GM23248 (cell line): ENCODE measurements around the gene DENND11. TPM values are rescaled to one million over a fixed set of nuclear protein-coding genes. Genes with fewer than 3 reads are reported as not detected.

Experiments
- DNase-seq: peaks from one replicate; pipeline ENCODE4 v3.0.0-alpha.2; 2015
- H2AFZ ChIP-seq: fragments of 200-600 bp; sonication (generic); 2 replicates; pipeline ENCODE4 v1.6.1; 2016; ENCODE audit warnings: antibody characterized with exemption
- H3F3A ChIP-seq: fragments of 200-600 bp; sonication (generic); 2 replicates; pipeline ENCODE4 v1.6.1; 2016; ENCODE audit warnings: mild to moderate bottlenecking, antibody characterized with exemption, mixed run types; ENCODE audit not compliant: insufficient read depth
- H3K27ac ChIP-seq: fragments of 200-600 bp; sonication (generic); 2 replicates; pipeline ENCODE4 v1.5.1; 2016; ENCODE audit warnings: mild to moderate bottlenecking
- H3K27me3 ChIP-seq: fragments of 200-600 bp; sonication (generic); replicated peaks from 2 replicates; pipeline ENCODE4 v1.6.1; 2016; ENCODE audit warnings: mild to moderate bottlenecking; ENCODE audit not compliant: insufficient read depth
- H3K36me3 ChIP-seq: fragments of 200-600 bp; sonication (generic); 2 replicates; pipeline ENCODE4 v1.6.1; 2016; ENCODE audit warnings: low read depth, mild to moderate bottlenecking
- H3K4me1 ChIP-seq: fragments of 200-600 bp; sonication (generic); 2 replicates; pipeline ENCODE4 v1.6.1; 2016; ENCODE audit warnings: mild to moderate bottlenecking; ENCODE audit not compliant: insufficient read depth
- H3K4me2 ChIP-seq: fragments of 200-600 bp; sonication (generic); one replicate; pipeline ENCODE4 v1.6.1; 2016; ENCODE audit warnings: mild to moderate bottlenecking; ENCODE audit not compliant: unreplicated experiment
- H3K4me3 ChIP-seq: fragments of 200-600 bp; sonication (generic); 2 replicates; pipeline ENCODE4 v1.5.1; 2016; ENCODE audit warnings: mild to moderate bottlenecking
- H3K79me2 ChIP-seq: fragments of 200-600 bp; sonication (generic); 2 replicates; pipeline ENCODE4 v1.6.1; 2016; ENCODE audit warnings: mild to moderate bottlenecking; ENCODE audit not compliant: insufficient read depth
- H3K9ac ChIP-seq: fragments of 200-600 bp; sonication (generic); 2 replicates; pipeline ENCODE4 v1.6.1; 2016; ENCODE audit warnings: mild to moderate bottlenecking
- H3K9me2 ChIP-seq: fragments of 200-600 bp; sonication (generic); 2 replicates; pipeline ENCODE4 v1.6.1; 2016; ENCODE audit warnings: mixed run types, mild to moderate bottlenecking, moderate library complexity; ENCODE audit not compliant: insufficient read depth
- H3K9me3 ChIP-seq: fragments of 200-600 bp; sonication (generic); one replicate; pipeline ENCODE4 v1.6.1; 2017; ENCODE audit warnings: low read depth
- H4K20me1 ChIP-seq: fragments of 200-600 bp; sonication (generic); 2 replicates; pipeline ENCODE4 v1.6.0; 2016; ENCODE audit not compliant: insufficient read depth
- EZH2 ChIP-seq: fragments of 200-600 bp; sonication (generic); IDR thresholded peaks from 2 replicates; pipeline ENCODE4 v1.6.1; 2018; ENCODE audit warnings: antibody characterized with exemption, mild to moderate bottlenecking; ENCODE audit not compliant: insufficient read depth, poor library complexity, severe bottlenecking
- EZH2phosphoT487 ChIP-seq: fragments of 200-600 bp; sonication (generic); IDR thresholded peaks from 2 replicates; pipeline ENCODE4 v1.6.1; 2018; ENCODE audit warnings: antibody characterized with exemption, moderate library complexity, mild to moderate bottlenecking, low read depth; ENCODE audit not compliant: insufficient read depth
- WGBS, 2 experiments: methylation state at CpG; one replicate each; pipeline ENCODE4 v1.1.6; 2015 to 2017; ENCODE audit warnings: low lambda C conversion rate in 2 of 2, low coverage in 1 of 2; ENCODE audit errors: missing lambda C conversion rate in 2 of 2; 5-methylcytosine and 5-hydroxymethylcytosine counted together
- in situ Hi-C: fragments of 300-500 bp; cut with MboI; formaldehyde crosslinking; loops from 2 replicates; pipeline ENCODE4 v1.15.0; 2020
- polyA plus RNA-seq: library from polyadenylated mRNA; unstranded; fragments of >200 nt; fragmentation: Nextera tagmentation; extraction: Ambion mirVana; gene quantifications from 2 replicates; pipeline ENCODE4 v1.2.1, GENCODE V29; 2016
- total RNA-seq: library from RNA; depleted of rRNA; stranded (reverse); fragments of >200 nt; shearing (Covaris generic); gene quantifications from 2 replicates; pipeline ENCODE4 v1.2.3, GENCODE V29; 2014

The DENND11 gene
- total and polyA plus RNA-seq, 2 experiments from 2014 or later: 0.43 to 3.0 TPM

DNA sequence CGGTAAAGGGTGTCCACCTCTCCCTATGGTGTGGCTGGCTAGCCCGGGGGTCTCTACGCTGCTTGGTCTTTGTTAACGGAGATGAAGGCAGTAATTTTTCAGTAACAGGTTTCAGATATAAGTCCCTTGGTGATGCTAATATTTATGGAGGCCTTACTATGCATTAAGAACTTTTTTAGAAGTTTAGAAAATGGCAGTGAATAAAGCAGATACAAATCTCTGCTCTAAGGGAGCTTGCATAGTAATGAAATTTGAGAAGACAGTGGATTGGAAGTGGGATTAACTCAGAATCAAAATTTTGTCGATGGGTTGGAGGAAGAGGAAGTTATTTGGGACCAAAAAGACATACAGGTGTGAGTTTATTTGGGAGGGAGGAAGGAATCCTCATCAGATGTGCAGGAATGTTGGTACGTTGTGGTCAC, 36.6 kb upstream of the DENND11 start:
- H2AFZ ChIP-seq: peak overlapping the region; percentile 98
- H3K9ac ChIP-seq: peak overlapping the region; percentile 93
- H3K36me3 ChIP-seq: peaks cover 25% of the 10 kb centered on the region
- H3K9me3 ChIP-seq: no peaks in the 10 kb centered on the region
- no peak for TF ChIP-seq EZH2
- no peak for TF ChIP-seq EZH2phosphoT487
- peak overlapping the region; percentile 57 for H3K27ac ChIP-seq
- in situ Hi-C loops: no loop called here
- H3K27me3 ChIP-seq: no peaks in the 10 kb centered on the region
- no peaks in the 10 kb centered on the region for H4K20me1 ChIP-seq
- peaks cover 53% of the 10 kb centered on the region for H3K79me2 ChIP-seq
- 1 to 3% methylated on average over 6 of the region's 6 CpGs for WGBS, 2 experiments
- H3K4me1 ChIP-seq: peaks cover 14% of the 10 kb centered on the region
- peak overlapping the region; percentile 94 for H3K4me3 ChIP-seq
- peak overlapping the region; percentile 88 for H3K4me2 ChIP-seq
- no peak for DNase-seq
- H3K9me2 ChIP-seq: no peaks in the 10 kb centered on the region
- peaks cover 3% of the 10 kb centered on the region; the same call in 1 of the 2 replicates for H3F3A ChIP-seq

DNA sequence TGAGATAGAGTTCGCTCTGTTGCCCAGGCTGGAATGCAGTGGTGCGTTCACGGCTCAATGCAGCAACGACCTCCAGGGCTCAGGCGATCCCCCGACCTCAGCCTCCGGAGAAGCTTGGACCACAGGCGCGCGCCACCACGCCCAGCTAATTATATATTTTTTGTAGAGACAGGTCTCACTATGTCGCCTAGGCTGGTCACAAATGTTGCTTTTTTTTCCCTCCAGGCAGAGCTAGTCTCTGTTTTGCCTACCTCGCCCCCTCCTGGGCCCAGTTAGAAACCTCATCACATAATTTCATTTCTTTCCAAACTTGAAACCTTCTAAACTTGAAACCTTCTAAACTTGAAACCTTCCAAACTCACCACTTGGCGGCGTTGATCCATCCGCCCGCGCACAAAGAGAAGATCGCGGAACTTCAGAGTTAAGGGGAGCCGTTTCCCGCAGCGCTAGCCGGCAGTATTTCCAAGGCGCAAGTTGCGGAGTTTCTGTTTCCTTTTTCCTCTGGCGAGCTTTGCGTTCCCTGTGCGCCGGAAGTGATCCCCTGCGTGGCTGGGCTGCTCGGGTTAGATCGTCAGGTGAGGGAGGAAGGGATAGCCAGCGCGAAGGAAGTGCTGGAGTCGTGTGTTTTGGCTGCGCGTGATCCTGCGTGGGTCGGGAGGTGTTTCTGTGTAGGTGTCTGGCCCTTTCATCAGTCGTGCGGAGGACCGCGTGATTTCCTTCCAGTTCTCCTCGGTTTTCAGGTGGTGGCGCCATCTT, 36.0 kb upstream of the DENND11 start, which contains the start of gene SSBP1:
SSBP1 (plus strand) TSS at position 523 of the 756 bp plus-strand sequence. CDS start 809 bp downstream, outside the sequence.
- peak; percentile 98 for DNase-seq
- TF ChIP-seq EZH2 (no peak), EZH2phosphoT487 (no peak)
- no peaks in the 10 kb centered on the region for H3K9me3 ChIP-seq
- H3K4me3 ChIP-seq: peak within 1 kb of the TSS; percentile 94
- H3K27ac ChIP-seq: peak within 1 kb of the TSS; percentile 79
- peak within 1 kb of the TSS; percentile 89 for H3K4me2 ChIP-seq
- H3F3A ChIP-seq: peaks cover 3% of the 10 kb centered on the region; the same call in 1 of the 2 replicates
- H2AFZ ChIP-seq: peak within 1 kb of the TSS; percentile 98
- H3K9ac ChIP-seq: peak within 1 kb of the TSS; percentile 93
- 1% methylated on average over 46 of the region's 46 CpGs for WGBS, 2 experiments
- in situ Hi-C loops: no loop called here
- H3K9me2 ChIP-seq: no peaks in the 10 kb centered on the region
- H3K36me3 ChIP-seq: peaks cover 19% of the 10 kb centered on the region
- no peaks in the 10 kb centered on the region for H3K27me3 ChIP-seq
- peaks cover 49% of the 10 kb centered on the region for H3K79me2 ChIP-seq
- H3K4me1 ChIP-seq: peaks cover 14% of the 10 kb centered on the region
- H4K20me1 ChIP-seq: no peaks in the 10 kb centered on the region

DNA sequence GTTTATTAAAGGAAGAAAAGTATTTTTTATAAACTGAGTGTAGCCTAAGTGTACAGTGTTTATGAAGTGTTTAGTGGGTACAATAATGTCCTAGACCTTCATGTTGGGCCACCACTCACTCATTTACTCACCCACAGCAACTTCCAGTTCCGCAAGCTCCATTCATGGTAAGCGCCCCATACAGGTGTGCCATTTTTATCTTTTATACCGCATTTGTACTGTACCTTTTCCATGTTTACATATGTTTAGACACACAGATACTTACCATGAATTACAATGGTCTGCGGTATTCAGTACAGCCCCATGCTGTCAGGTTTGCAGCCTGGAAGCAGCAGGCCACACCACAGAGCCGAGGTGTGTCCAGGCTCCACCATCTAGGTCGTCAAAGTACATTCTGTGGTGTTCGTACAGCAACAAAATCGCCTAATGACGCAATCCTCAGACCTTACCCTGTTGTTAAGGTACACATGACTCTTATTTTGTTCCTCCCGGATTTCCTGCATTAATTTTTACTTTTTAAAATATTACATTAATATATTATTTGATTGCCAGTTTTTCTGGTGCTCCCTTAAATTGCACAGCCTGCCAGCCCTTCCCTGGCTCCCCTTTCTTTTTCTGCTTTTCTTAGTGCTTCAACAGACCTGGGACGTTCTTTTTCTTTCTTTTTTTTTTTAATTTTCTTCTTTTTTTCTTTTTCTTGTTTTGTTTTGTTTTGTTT, 35.3 kb upstream of the DENND11 start:
- DNase-seq: peak; percentile 16
- H3K9me2 ChIP-seq: no peaks in the 10 kb centered on the region
- peaks cover 14% of the 10 kb centered on the region for H3K4me1 ChIP-seq
- no peaks in the 10 kb centered on the region for H3K9me3 ChIP-seq
- H3F3A ChIP-seq: peaks cover 3% of the 10 kb centered on the region; the same call in 1 of the 2 replicates
- peak overlapping the region; percentile 98 for H2AFZ ChIP-seq
- H3K79me2 ChIP-seq: peaks cover 42% of the 10 kb centered on the region
- H3K4me3 ChIP-seq: peak overlapping the region; percentile 94
- H3K27ac ChIP-seq: peak overlapping the region; percentile 79
- H3K4me2 ChIP-seq: peak overlapping the region; percentile 89
- H3K9ac ChIP-seq: peak overlapping the region; percentile 93
- no peaks in the 10 kb centered on the region for H4K20me1 ChIP-seq
- no peak for TF ChIP-seq EZH2
- WGBS, 2 experiments: 77 to 79% methylated on average over 11 of the region's 11 CpGs
- in situ Hi-C loops: no loop called here
- H3K36me3 ChIP-seq: peaks cover 14% of the 10 kb centered on the region; the same call in 1 of the 2 replicates
- H3K27me3 ChIP-seq: no peaks in the 10 kb centered on the region

DNA sequence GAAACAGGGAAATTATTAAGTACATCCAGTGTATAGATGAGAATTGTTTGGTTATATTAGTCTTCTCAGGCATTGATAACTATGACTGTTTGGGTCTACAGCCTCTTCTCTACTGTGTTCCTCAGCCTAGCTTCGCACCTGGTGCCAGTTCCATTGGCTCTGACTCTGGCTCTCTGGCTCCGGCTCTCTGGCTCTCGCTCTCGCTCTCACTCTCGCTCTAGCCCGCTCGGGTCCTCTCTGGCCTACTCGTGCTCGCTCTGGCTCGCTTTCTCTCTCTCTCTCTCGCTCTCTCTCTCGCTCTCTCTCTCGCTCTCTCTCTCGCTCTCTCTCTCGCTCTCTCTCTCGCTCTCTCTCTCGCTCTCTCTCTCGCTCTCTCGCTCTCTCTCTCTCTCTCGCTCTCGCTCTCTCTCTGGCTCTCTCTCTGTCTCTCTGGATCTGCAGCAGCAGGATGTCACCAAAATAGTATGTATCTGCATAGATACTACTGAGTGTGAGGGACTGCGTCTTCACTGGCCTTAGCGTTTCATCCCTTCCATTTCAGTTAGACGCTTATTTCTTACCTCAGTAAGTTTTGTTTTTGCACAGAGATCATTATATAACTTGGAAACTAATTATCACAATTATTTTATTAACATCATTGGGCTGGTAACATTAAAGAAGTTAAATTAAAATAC, 29.6 kb upstream of the DENND11 start:
- no peaks in the 10 kb centered on the region for H3K79me2 ChIP-seq
- DNase-seq: no peak
- no peak overlapping the region for H3K27ac ChIP-seq
- WGBS, 2 experiments: 79 to 98% methylated on average over 12 to 19 of the region's 24 CpGs
- H3K4me3 ChIP-seq: no peak overlapping the region
- no peaks in the 10 kb centered on the region for H3K36me3 ChIP-seq
- H3K9me3 ChIP-seq: no peaks in the 10 kb centered on the region
- H3K4me2 ChIP-seq: no peak overlapping the region
- H3K27me3 ChIP-seq: no peaks in the 10 kb centered on the region
- no peak overlapping the region for H2AFZ ChIP-seq
- TF ChIP-seq EZH2phosphoT487 (no peak), EZH2 (no peak)
- no peaks in the 10 kb centered on the region for H4K20me1 ChIP-seq
- no peaks in the 10 kb centered on the region for H3K9me2 ChIP-seq
- H3K9ac ChIP-seq: no peak overlapping the region
- in situ Hi-C loops: no loop called here
- no peaks in the 10 kb centered on the region for H3F3A ChIP-seq
- no peaks in the 10 kb centered on the region for H3K4me1 ChIP-seq
